GM15510 (cell line): ENCODE measurements around the gene MGAT4B.

Experiments
- POLR2A ChIP-seq: IDR thresholded peaks from 3 replicates; pipeline ENCODE4 v1.6.1; 2011; ENCODE audit warnings: borderline replicate concordance; ENCODE audit not compliant: insufficient read length; ENCODE audit errors: extremely low read depth

The MGAT4B gene

GRCh38 chr5:179803651-179804554 lies 2.8 kb downstream of the MGAT4B start:
- TF ChIP-seq POLR2A = no peak

GRCh38 chr5:179802950-179803562 lies 3.6 kb downstream of the MGAT4B start:
- no peak for TF ChIP-seq POLR2A

- TF ChIP-seq POLR2A = no peak
These were observed 4.3 kb downstream of the MGAT4B start for GRCh38 chr5:179802207-179802883.

- no peak for TF ChIP-seq POLR2A
These were observed 5.1 kb downstream of the MGAT4B start for GRCh38 chr5:179801304-179802206.

- TF ChIP-seq POLR2A = no peak
These were observed 5.9 kb downstream of the MGAT4B start for GRCh38 chr5:179800696-179801201.

- TF ChIP-seq POLR2A = no peak
These were observed 6.5 kb downstream of the MGAT4B start for GRCh38 chr5:179800071-179800695.

- no peak for TF ChIP-seq POLR2A
These were observed 7.1 kb downstream of the MGAT4B start for GRCh38 chr5:179799644-179799973.

GRCh38 chr5:179798771-179799643 lies 7.7 kb downstream of the MGAT4B start:
- no peak for TF ChIP-seq POLR2A

GRCh38 chr5:179798144-179798770 lies 8.4 kb downstream of the MGAT4B start:
- TF ChIP-seq POLR2A = no peak

- TF ChIP-seq POLR2A = no peak
These were observed 8.9 kb downstream of the MGAT4B start for GRCh38 chr5:179797741-179798140.

GRCh38 chr5:179796877-179797608 lies 9.6 kb downstream of the MGAT4B start:
- no peak for TF ChIP-seq POLR2A
